Neural cell (in vitro differentiated cells): ENCODE data around the gene FZD7. TPM values are rescaled to one million over a fixed set of nuclear protein-coding genes. Genes with fewer than 3 reads are reported as not detected.

Experiments used
- H2AFZ ChIP-seq: fragments of 200-600, 300-800 bp; sonication (generic), shearing (Covaris generic); 2 replicates; pipeline ENCODE4 v1.6.0; 2014; ENCODE audit warnings: low read depth, mild to moderate bottlenecking, antibody characterized with exemption, low read length, moderate library complexity
- H3F3A ChIP-seq: fragments of 200-600 bp; shearing (Covaris generic); 2 replicates; pipeline ENCODE4 v1.6.1; 2016; ENCODE audit warnings: mild to moderate bottlenecking, moderate library complexity, mixed read lengths, antibody characterized with exemption, low read length; ENCODE audit not compliant: insufficient read depth, poor library complexity, severe bottlenecking
- H3K27ac ChIP-seq: fragments of 200-600, 300-800 bp; sonication (generic), shearing (Covaris generic); 2 replicates; pipeline ENCODE4 v1.5.1; 2014; ENCODE audit warnings: mild to moderate bottlenecking, low read length, moderate library complexity
- H3K27me3 ChIP-seq: fragments of 300-800, 200-600 bp; sonication (generic), shearing (Covaris generic); 2 replicates; pipeline ENCODE4 v1.6.0; 2014; ENCODE audit warnings: mild to moderate bottlenecking, low read depth, low read length, moderate library complexity; ENCODE audit not compliant: insufficient read depth
- H3K36me3 ChIP-seq: fragments of 300-800, 200-600 bp; sonication (generic), shearing (Covaris generic); 2 replicates; pipeline ENCODE4 v1.5.1; 2014; ENCODE audit warnings: mild to moderate bottlenecking, antibody characterized with exemption, low read length, moderate library complexity; ENCODE audit not compliant: insufficient read depth
- H3K4me2 ChIP-seq: fragments of 300-800, 200-600 bp; sonication (generic), shearing (Covaris generic); 2 replicates; pipeline ENCODE4 v1.6.0; 2014; ENCODE audit warnings: mild to moderate bottlenecking, low read length
- H3K4me3 ChIP-seq: fragments of 300-800, 200-600 bp; sonication (generic), shearing (Covaris generic); 2 replicates; pipeline ENCODE4 v1.5.1; 2014; ENCODE audit warnings: mild to moderate bottlenecking, low read length, moderate library complexity
- H3K79me2 ChIP-seq: fragments of 200-600 bp; shearing (Covaris generic); replicated peaks from 2 replicates; pipeline ENCODE4 v1.6.0; 2014; ENCODE audit warnings: mild to moderate bottlenecking, low read length, moderate library complexity; ENCODE audit not compliant: insufficient read depth
- H3K9ac ChIP-seq: fragments of 300-800, 200-600 bp; sonication (generic), shearing (Covaris generic); 2 replicates; pipeline ENCODE4 v1.6.1; 2016; ENCODE audit warnings: mild to moderate bottlenecking, low read length, mixed read lengths
- H3K9me2 ChIP-seq: fragments of 200-600 bp; shearing (Covaris generic); 2 replicates; pipeline ENCODE4 v1.6.1; 2016; ENCODE audit warnings: mild to moderate bottlenecking, low read length, mixed read lengths; ENCODE audit not compliant: insufficient read depth
- H3K9me3 ChIP-seq: fragments of 200-600, 300-800 bp; sonication (generic), shearing (Covaris generic); 2 replicates; pipeline ENCODE4 v1.6.1; 2016; ENCODE audit warnings: mild to moderate bottlenecking, mixed run types, low read length, moderate library complexity, mixed read lengths
- H4K20me1 ChIP-seq: fragments of 200-600 bp; shearing (Covaris generic); 2 replicates; pipeline ENCODE4 v1.6.1; 2016; ENCODE audit warnings: mild to moderate bottlenecking, mixed run types; ENCODE audit not compliant: insufficient read depth
- CTCF ChIP-seq: fragments of 450-650 bp; IDR thresholded peaks from 2 replicates; pipeline ENCODE4 v1.5.1; 2014; ENCODE audit warnings: antibody characterized with exemption, mild to moderate bottlenecking, moderate library complexity; ENCODE audit not compliant: poor library complexity, severe bottlenecking
- EP300 ChIP-seq: fragments of 450-650 bp; conservative IDR thresholded peaks from 2 replicates; pipeline ENCODE4 v1.6.1; 2014; ENCODE audit warnings: antibody characterized with exemption, mild to moderate bottlenecking, moderate library complexity; ENCODE audit not compliant: poor library complexity, severe bottlenecking
- EZH2 ChIP-seq: fragments of 200-600, 300-800 bp; shearing (Covaris generic), sonication (generic); IDR thresholded peaks from 2 replicates; pipeline ENCODE4 v1.6.1; 2014; ENCODE audit warnings: antibody characterized with exemption, low read length, borderline replicate concordance, mild to moderate bottlenecking; ENCODE audit not compliant: insufficient read depth, poor library complexity, severe bottlenecking
- MXI1 ChIP-seq: fragments of 450-650 bp; conservative IDR thresholded peaks from 2 replicates; pipeline ENCODE4 v1.6.1; 2014; ENCODE audit warnings: antibody characterized with exemption, mild to moderate bottlenecking; ENCODE audit not compliant: poor library complexity, severe bottlenecking
- POLR2AphosphoS5 ChIP-seq: IDR thresholded peaks from 2 replicates; pipeline ENCODE4 v1.6.1; 2012
- RAD21 ChIP-seq: fragments of 450-650 bp; conservative IDR thresholded peaks from 2 replicates; pipeline ENCODE4 v1.6.1; 2014; ENCODE audit warnings: antibody characterized with exemption, mild to moderate bottlenecking, moderate library complexity
- REST ChIP-seq: IDR thresholded peaks from 2 replicates; pipeline ENCODE4 v1.6.1; 2012; ENCODE audit warnings: borderline replicate concordance
- SMC3 ChIP-seq: fragments of 450-650 bp; conservative IDR thresholded peaks from 2 replicates; pipeline ENCODE4 v1.6.1; 2014; ENCODE audit warnings: antibody characterized with exemption, mild to moderate bottlenecking, moderate library complexity; ENCODE audit not compliant: poor library complexity
- TAF1 ChIP-seq: IDR thresholded peaks from 2 replicates; pipeline ENCODE4 v1.6.1; 2012; ENCODE audit warnings: low read depth
- polyA plus RNA-seq: library from polyadenylated mRNA; depleted of rRNA; stranded (reverse); fragments of >200 nt; gene quantifications from 2 replicates; pipeline ENCODE4 v1.2.3, GENCODE V29; 2014

The FZD7 gene
- polyA plus RNA-seq, 1 donor from 2014 or later: 1.8 TPM

- no peaks in the 10 kb centered on the region for H3K36me3 ChIP-seq
- H3K79me2 ChIP-seq: no peaks in the 10 kb centered on the region
- no peaks in the 10 kb centered on the region for H3K9me3 ChIP-seq
- no peaks in the 10 kb centered on the region for H4K20me1 ChIP-seq
- H3F3A ChIP-seq: no peaks in the 10 kb centered on the region
- no peak overlapping the region for H3K4me3 ChIP-seq
- H3K9ac ChIP-seq: no peak overlapping the region
- no peaks in the 10 kb centered on the region for H3K27me3 ChIP-seq
- H2AFZ ChIP-seq: no peak overlapping the region
- TF ChIP-seq MXI1 (no peak), SMC3 (no peak), CTCF (no peak), EP300 (no peak), REST (no peak), POLR2AphosphoS5 (no peak), TAF1 (no peak), EZH2 (no peak), RAD21 (no peak)
- H3K27ac ChIP-seq: no peak overlapping the region
- H3K4me2 ChIP-seq: no peak overlapping the region
- H3K9me2 ChIP-seq: no peaks in the 10 kb centered on the region
Measured at GRCh38 chr2:201994973-201995638, 38.5 kb upstream of the FZD7 start.

- no peaks in the 10 kb centered on the region for H3K9me2 ChIP-seq
Measured at GRCh38 chr2:201996006-201996405, 37.6 kb upstream of the FZD7 start.

More at GRCh38 chr2:201996006-201996405, 37.6 kb upstream of the FZD7 start:
- H2AFZ ChIP-seq: no peak overlapping the region
- no peaks in the 10 kb centered on the region for H3K79me2 ChIP-seq
- no peak overlapping the region for H3K4me3 ChIP-seq
- H3K4me2 ChIP-seq: no peak overlapping the region
- H3K9me3 ChIP-seq: no peaks in the 10 kb centered on the region
- H3F3A ChIP-seq: no peaks in the 10 kb centered on the region
- no peak overlapping the region for H3K27ac ChIP-seq
- no peaks in the 10 kb centered on the region for H4K20me1 ChIP-seq
- TF ChIP-seq MXI1 (no peak), TAF1 (no peak), EP300 (no peak), POLR2AphosphoS5 (no peak), REST (no peak), EZH2 (no peak), SMC3 (no peak), RAD21 (no peak), CTCF (no peak)
- no peaks in the 10 kb centered on the region for H3K27me3 ChIP-seq
- no peaks in the 10 kb centered on the region for H3K36me3 ChIP-seq
- H3K9ac ChIP-seq: no peak overlapping the region
